Sigmoid colon (tissue), 4 donors: ENCODE results near the gene ATP6V0A1.

Source experiments
- CTCF ChIP-seq, 4 experiments: fragments of 450-650 bp in 3 of 4; fragments of 200-600 bp in 1 of 4; IDR thresholded peaks; one replicate each; pipeline ENCODE4 v1.5.1; 2016 to 2019; ENCODE audit warnings: antibody characterized with exemption in 4 of 4, mild to moderate bottlenecking in 3 of 4, moderate library complexity in 2 of 4
- POLR2A ChIP-seq, 2 donors: fragments of 450-650 bp; IDR thresholded peaks; one replicate each; pipeline ENCODE4 v1.6.1; 2016; ENCODE audit warnings: antibody characterized with exemption in 2 of 2, mild to moderate bottlenecking in 2 of 2, moderate library complexity in 2 of 2
- POLR2AphosphoS5 ChIP-seq, 4 donors: sonication (generic); formaldehyde crosslinking; IDR thresholded peaks; one replicate each; pipeline ENCODE4 v1.6.1; 2017; ENCODE audit warnings: antibody characterized with exemption in 4 of 4

DNA sequence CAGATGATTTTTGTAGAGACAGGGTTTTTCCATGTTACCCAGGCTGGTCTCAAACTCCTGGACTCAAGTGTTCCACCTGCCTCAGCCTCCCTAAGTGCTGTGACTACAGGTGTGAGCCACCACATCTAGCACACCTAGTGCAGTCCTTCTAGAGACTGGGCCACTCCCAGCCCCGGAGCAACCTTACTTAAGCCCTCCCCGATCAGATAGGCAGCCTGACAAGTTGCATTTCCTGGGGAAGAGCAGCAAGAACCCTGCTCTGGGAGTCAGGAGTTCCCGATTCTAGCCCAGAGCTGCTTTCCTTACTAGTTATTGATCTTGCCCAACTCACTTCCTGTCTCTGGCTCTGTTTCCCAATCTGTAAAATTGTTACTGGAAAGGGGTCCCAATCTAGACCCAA, 70.4 kb downstream of the ATP6V0A1 start:
- TF ChIP-seq CTCF (IDR thresholded peaks at IDR 0.05) (no peak), POLR2A (IDR thresholded peaks at IDR 0.05) (no peak), POLR2AphosphoS5 (IDR thresholded peaks at IDR 0.05) (no peak)
